Spleen (tissue), 7 donors: ENCODE data around the gene GDE1.

Experiments
- POLR2A ChIP-seq, 3 donors: fragments of 450-650 bp; IDR thresholded peaks; one replicate each; pipeline ENCODE4 v1.5.1; 2017; ENCODE audit warnings: antibody characterized with exemption in 3 of 3, mild to moderate bottlenecking in 1 of 3
- POLR2AphosphoS5 ChIP-seq, 3 donors: sonication (generic); formaldehyde crosslinking; IDR thresholded peaks; one replicate each; pipeline ENCODE4 v1.5.1; 2017; ENCODE audit warnings: antibody characterized with exemption in 3 of 3
- TF ChIP-seq, protein P1 (sequence below), 11 experiments: fragments of 200-600 bp in 7 of 11; fragments of 450-650 bp in 4 of 11; sonication (generic) in 4 of 11; IDR thresholded peaks in 8 of 11; conservative IDR thresholded peaks in 3 of 11; 1 replicate in 7 of 11; 2 replicates in 4 of 11; pipeline versions ENCODE4 v1.4.0 to v1.8.0; 2016 to 2021; ENCODE audit warnings: antibody characterized with exemption in 11 of 11, inconsistent platforms in 4 of 11, mild to moderate bottlenecking in 1 of 11
- donor health status: DM: no; HTN: no; CAD: no; lungs with moderate emphysema.
- donor health status: DM: no; HTN: no; CAD: no.
- donor health status: DM: no; HTN: no; CAD: no.

DNA sequence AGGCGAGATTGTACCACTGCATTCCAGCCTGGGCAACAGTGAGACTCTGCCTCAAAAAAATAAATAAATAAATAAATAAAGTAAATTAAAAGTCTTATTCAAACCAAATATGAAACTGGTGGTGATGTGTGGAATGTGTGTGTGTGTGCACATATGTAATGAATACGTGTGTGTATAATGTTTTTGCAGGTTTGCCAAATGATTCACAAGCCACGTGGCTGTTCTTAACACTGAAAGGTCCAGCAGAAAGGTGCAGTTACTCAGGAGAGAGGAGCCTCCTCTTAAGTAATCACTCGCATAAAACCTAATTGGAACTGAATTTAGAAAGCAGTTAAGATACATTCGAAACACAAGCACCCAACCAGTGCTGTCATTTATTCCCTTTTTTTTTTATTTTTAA, 22.9 kb downstream of the GDE1 start:
- TF ChIP-seq POLR2A (IDR thresholded peaks at IDR 0.05) (no peak), POLR2AphosphoS5 (IDR thresholded peaks at IDR 0.05) (no peak)
- TF ChIP-seq, protein P1, sequence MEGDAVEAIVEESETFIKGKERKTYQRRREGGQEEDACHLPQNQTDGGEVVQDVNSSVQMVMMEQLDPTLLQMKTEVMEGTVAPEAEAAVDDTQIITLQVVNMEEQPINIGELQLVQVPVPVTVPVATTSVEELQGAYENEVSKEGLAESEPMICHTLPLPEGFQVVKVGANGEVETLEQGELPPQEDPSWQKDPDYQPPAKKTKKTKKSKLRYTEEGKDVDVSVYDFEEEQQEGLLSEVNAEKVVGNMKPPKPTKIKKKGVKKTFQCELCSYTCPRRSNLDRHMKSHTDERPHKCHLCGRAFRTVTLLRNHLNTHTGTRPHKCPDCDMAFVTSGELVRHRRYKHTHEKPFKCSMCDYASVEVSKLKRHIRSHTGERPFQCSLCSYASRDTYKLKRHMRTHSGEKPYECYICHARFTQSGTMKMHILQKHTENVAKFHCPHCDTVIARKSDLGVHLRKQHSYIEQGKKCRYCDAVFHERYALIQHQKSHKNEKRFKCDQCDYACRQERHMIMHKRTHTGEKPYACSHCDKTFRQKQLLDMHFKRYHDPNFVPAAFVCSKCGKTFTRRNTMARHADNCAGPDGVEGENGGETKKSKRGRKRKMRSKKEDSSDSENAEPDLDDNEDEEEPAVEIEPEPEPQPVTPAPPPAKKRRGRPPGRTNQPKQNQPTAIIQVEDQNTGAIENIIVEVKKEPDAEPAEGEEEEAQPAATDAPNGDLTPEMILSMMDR (IDR thresholded peaks at IDR 0.05 in 8 of 11, conservative IDR thresholded peaks at IDR 0.05 in 3 of 11), result no peak
